HepG2 (cell line): ENCODE results near the gene BCAS3.

Source experiments
- CBX5 ChIP-seq: sonication (generic); formaldehyde crosslinking; IDR thresholded peaks from 2 replicates; pipeline ENCODE4 v1.4.0; 2020; ENCODE audit warnings: missing genetic modification reagents, borderline replicate concordance
- ELF3 ChIP-seq: IDR thresholded peaks from 2 replicates; pipeline ENCODE4 v1.6.1; 2016; ENCODE audit warnings: missing genetic modification reagents, missing compliant biosample characterization
- HCFC1 ChIP-seq: fragments of 150-350 bp; IDR thresholded peaks from 2 replicates; pipeline ENCODE4 v1.6.1; 2014; ENCODE audit warnings: low read depth, low read length
- NFYB ChIP-seq: sonication (generic); formaldehyde crosslinking; IDR thresholded peaks from 2 replicates; pipeline ENCODE4 v1.4.0; 2020; ENCODE audit warnings: missing genetic modification reagents
- POLR2A ChIP-seq, 2 experiments: IDR thresholded peaks; 2 replicates each; pipeline ENCODE4 v1.6.1; 2011; ENCODE audit warnings: low read depth in 2 of 2, low read length in 2 of 2, mild to moderate bottlenecking in 1 of 2, moderate library complexity in 1 of 2; ENCODE audit not compliant: insufficient read depth in 1 of 2
- RFX5 ChIP-seq: IDR thresholded peaks from 2 replicates; pipeline ENCODE4 v1.6.1; 2011; ENCODE audit warnings: low read depth, low read length, improper control_type of control experiment
- SNRNP70 ChIP-seq: fragments of 200-400 bp; formaldehyde crosslinking; IDR thresholded peaks from 2 replicates; pipeline ENCODE4 v1.6.1; 2017; ENCODE audit warnings: mild to moderate bottlenecking, low read depth, low read length, moderate library complexity
- ZNF841 ChIP-seq: sonication (generic); formaldehyde crosslinking; IDR thresholded peaks from 2 replicates; pipeline ENCODE4 v1.8.1; 2023; ENCODE audit warnings: missing genetic modification reagents, borderline replicate concordance
- TF ChIP-seq, protein P1 (sequence below): sonication (generic); formaldehyde crosslinking; IDR thresholded peaks from 2 replicates; pipeline ENCODE4 v1.4.0; 2020; ENCODE audit warnings: missing genetic modification reagents
- TF ChIP-seq, protein P2 (sequence below): sonication (generic); formaldehyde crosslinking; IDR thresholded peaks from 2 replicates; pipeline ENCODE4 v1.5.0; 2020; ENCODE audit warnings: mild to moderate bottlenecking, missing genetic modification reagents
- TF ChIP-seq, protein P3 (sequence below): sonication (generic); formaldehyde crosslinking; IDR thresholded peaks from 2 replicates; pipeline ENCODE4 v1.5.1; 2020; ENCODE audit warnings: missing genetic modification reagents, mild to moderate bottlenecking, borderline replicate concordance
- TF ChIP-seq, protein P4 (sequence below): sonication (generic); formaldehyde crosslinking; IDR thresholded peaks from 2 replicates; pipeline ENCODE4 v1.5.0; 2020; ENCODE audit warnings: mild to moderate bottlenecking, missing genetic modification reagents, moderate library complexity
- TF ChIP-seq, protein P5 (sequence below): sonication (generic); formaldehyde crosslinking; IDR thresholded peaks from 2 replicates; pipeline ENCODE4 v1.8.0; 2022; ENCODE audit warnings: low read depth, missing genetic modification reagents

DNA sequence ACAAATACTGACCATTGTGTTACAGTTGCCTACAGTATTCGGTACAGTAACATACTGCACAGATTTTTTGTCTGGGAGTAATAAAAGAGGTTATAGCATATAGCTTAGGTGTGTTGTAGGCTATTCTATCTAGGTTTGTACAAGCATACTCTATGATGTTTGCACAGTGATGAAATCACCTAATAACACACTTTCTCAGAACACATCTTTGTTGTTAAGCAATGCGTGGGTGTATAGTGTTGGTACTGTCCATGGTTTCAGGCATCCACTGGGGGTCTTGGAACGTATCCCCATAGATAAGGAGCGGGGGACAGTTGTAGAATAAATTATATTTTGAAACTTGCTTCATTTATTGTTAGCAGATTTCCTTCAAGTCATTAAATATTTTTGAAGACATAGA is 428.7 kb downstream of the BCAS3 start:
- TF ChIP-seq ELF3 (CRISPR knock-in tag) (no peak), CBX5 (CRISPR knock-in tag) (no peak), RFX5 (no peak), NFYB (CRISPR knock-in tag) (no peak), POLR2A (IDR thresholded peaks at IDR 0.05; ENCODE audit: insufficient read depth in 1 of 2, low read depth in 2 of 2, low read length in 2 of 2) (no peak), ZNF841 (CRISPR knock-in tag) (no peak), HCFC1 (no peak), SNRNP70 (no peak)
- TF ChIP-seq, protein P1, sequence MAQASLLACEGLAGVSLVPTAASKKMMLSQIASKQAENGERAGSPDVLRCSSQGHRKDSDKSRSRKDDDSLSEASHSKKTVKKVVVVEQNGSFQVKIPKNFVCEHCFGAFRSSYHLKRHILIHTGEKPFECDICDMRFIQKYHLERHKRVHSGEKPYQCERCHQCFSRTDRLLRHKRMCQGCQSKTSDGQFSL (CRISPR knock-in tag): no peak
- TF ChIP-seq, protein P2, sequence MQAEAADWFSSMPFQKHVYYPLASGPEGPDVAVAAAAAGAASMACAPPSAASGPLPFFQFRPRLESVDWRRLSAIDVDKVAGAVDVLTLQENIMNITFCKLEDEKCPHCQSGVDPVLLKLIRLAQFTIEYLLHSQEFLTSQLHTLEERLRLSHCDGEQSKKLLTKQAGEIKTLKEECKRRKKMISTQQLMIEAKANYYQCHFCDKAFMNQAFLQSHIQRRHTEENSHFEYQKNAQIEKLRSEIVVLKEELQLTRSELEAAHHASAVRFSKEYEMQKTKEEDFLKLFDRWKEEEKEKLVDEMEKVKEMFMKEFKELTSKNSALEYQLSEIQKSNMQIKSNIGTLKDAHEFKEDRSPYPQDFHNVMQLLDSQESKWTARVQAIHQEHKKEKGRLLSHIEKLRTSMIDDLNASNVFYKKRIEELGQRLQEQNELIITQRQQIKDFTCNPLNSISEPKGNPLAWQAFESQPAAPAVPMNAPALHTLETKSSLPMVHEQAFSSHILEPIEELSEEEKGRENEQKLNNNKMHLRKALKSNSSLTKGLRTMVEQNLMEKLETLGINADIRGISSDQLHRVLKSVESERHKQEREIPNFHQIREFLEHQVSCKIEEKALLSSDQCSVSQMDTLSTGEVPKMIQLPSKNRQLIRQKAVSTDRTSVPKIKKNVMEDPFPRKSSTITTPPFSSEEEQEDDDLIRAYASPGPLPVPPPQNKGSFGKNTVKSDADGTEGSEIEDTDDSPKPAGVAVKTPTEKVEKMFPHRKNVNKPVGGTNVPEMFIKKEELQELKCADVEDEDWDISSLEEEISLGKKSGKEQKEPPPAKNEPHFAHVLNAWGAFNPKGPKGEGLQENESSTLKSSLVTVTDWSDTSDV: no peak
- TF ChIP-seq, protein P3, sequence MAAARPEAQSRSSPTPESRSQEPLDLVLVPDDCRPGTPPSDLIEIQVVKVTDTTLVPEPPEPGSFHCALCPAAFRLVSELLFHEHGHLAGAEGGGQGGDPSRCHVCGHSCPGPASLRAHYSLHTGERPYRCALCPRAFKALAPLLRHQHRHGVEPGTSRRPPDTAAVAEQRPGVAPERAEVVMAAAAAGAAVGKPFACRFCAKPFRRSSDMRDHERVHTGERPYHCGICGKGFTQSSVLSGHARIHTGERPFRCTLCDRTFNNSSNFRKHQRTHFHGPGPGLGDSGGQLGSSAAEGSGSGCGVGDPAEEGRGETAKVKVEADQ (CRISPR knock-in tag): no peak
- TF ChIP-seq, protein P4, sequence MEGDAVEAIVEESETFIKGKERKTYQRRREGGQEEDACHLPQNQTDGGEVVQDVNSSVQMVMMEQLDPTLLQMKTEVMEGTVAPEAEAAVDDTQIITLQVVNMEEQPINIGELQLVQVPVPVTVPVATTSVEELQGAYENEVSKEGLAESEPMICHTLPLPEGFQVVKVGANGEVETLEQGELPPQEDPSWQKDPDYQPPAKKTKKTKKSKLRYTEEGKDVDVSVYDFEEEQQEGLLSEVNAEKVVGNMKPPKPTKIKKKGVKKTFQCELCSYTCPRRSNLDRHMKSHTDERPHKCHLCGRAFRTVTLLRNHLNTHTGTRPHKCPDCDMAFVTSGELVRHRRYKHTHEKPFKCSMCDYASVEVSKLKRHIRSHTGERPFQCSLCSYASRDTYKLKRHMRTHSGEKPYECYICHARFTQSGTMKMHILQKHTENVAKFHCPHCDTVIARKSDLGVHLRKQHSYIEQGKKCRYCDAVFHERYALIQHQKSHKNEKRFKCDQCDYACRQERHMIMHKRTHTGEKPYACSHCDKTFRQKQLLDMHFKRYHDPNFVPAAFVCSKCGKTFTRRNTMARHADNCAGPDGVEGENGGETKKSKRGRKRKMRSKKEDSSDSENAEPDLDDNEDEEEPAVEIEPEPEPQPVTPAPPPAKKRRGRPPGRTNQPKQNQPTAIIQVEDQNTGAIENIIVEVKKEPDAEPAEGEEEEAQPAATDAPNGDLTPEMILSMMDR (CRISPR knock-in tag): no peak
- TF ChIP-seq, protein P5, sequence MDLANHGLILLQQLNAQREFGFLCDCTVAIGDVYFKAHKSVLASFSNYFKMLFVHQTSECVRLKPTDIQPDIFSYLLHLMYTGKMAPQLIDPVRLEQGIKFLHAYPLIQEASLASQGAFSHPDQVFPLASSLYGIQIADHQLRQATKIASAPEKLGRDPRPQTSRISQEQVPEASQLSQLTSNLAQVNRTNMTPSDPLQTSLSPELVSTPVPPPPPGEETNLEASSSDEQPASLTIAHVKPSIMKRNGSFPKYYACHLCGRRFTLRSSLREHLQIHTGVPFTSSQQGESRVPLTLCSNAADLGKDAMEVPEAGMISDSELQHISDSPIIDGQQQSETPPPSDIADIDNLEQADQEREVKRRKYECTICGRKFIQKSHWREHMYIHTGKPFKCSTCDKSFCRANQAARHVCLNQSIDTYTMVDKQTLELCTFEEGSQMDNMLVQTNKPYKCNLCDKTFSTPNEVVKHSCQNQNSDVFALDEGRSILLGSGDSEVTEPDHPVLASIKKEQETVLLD (CRISPR knock-in tag): no peak
